Keratinocyte (primary cell): ENCODE data around the gene LZTFL1. TPM values are rescaled to one million over a fixed set of nuclear protein-coding genes. Genes with fewer than 3 reads are reported as not detected.

ENCODE experiments used
- DNase-seq: peaks from one replicate; pipeline ENCODE4 v3.0.0-alpha.2; 2011; ENCODE audit warnings: low read depth, missing footprints, low spot score
- FAIRE-seq: peaks from 2 replicates; lab custom pipeline; 2011; peaks lifted over from hg19 to GRCh38; lab: Jason Lieb, UNC
- H2AFZ ChIP-seq: 2 replicates; pipeline ENCODE4 v1.6.0; 2012; ENCODE audit warnings: low read length, control low read depth, inconsistent platforms; ENCODE audit not compliant: control insufficient read depth
- H3K27ac ChIP-seq: 2 replicates; pipeline ENCODE4 v1.5.1; 2011; ENCODE audit warnings: low read length; ENCODE audit not compliant: control insufficient read depth, insufficient read depth
- H3K27me3 ChIP-seq: 3 replicates; pipeline ENCODE4 v1.6.0; 2011; ENCODE audit warnings: low read length; ENCODE audit not compliant: control insufficient read depth, insufficient read depth; ENCODE audit errors: extremely low read depth
- H3K36me3 ChIP-seq, 2 experiments: 2 replicates in 1 of 2; 3 replicates in 1 of 2; pipeline ENCODE4 v1.5.1; 2011; ENCODE audit warnings: low read length in 2 of 2, mild to moderate bottlenecking in 1 of 2; ENCODE audit not compliant: control insufficient read depth in 2 of 2, insufficient read depth in 2 of 2; ENCODE audit errors: extremely low read depth in 1 of 2
- H3K4me1 ChIP-seq: 3 replicates; pipeline ENCODE4 v1.5.1; 2011; ENCODE audit warnings: low read length; ENCODE audit not compliant: control insufficient read depth, insufficient read depth; ENCODE audit errors: extremely low read depth
- H3K4me2 ChIP-seq: 3 replicates; pipeline ENCODE4 v1.6.0; 2011; ENCODE audit warnings: low read depth, low read length; ENCODE audit not compliant: control insufficient read depth, insufficient read depth; ENCODE audit errors: extremely low read depth
- H3K4me3 ChIP-seq, 3 experiments: fragments of 200-600 bp in 1 of 3; sonication (generic) in 1 of 3; 2 replicates in 2 of 3; 3 replicates in 1 of 3; pipeline ENCODE4 v1.5.1; 2011 to 2016; ENCODE audit warnings: low read length in 3 of 3, mild to moderate bottlenecking in 3 of 3, control low read depth in 2 of 3, inconsistent platforms in 1 of 3, low read depth in 1 of 3, mixed read lengths in 1 of 3, mixed run types in 1 of 3, moderate library complexity in 1 of 3; ENCODE audit not compliant: control insufficient read depth in 2 of 3, insufficient read depth in 2 of 3; ENCODE audit errors: extremely low read depth in 1 of 3
- H3K79me2 ChIP-seq: 2 replicates; pipeline ENCODE4 v1.6.0; 2012; ENCODE audit warnings: low read length; ENCODE audit not compliant: control insufficient read depth, insufficient read depth
- H3K9ac ChIP-seq: 3 replicates; pipeline ENCODE4 v1.6.0; 2011; ENCODE audit warnings: low read length; ENCODE audit not compliant: control insufficient read depth, insufficient read depth; ENCODE audit errors: extremely low read depth
- H3K9me1 ChIP-seq: 3 replicates; pipeline ENCODE4 v1.6.0; 2011; ENCODE audit warnings: low read length; ENCODE audit not compliant: control insufficient read depth, insufficient read depth; ENCODE audit errors: extremely low read depth
- H3K9me3 ChIP-seq: 2 replicates; pipeline ENCODE4 v1.5.1; 2012; ENCODE audit warnings: low read depth, low read length; ENCODE audit not compliant: control insufficient read depth
- H4K20me1 ChIP-seq: 3 replicates; pipeline ENCODE4 v1.6.0; 2011; ENCODE audit warnings: low read length; ENCODE audit not compliant: control insufficient read depth, insufficient read depth; ENCODE audit errors: extremely low read depth
- EZH2 ChIP-seq: IDR thresholded peaks from one replicate; pipeline ENCODE4 v1.6.1; 2012; ENCODE audit warnings: inconsistent platforms, mild to moderate bottlenecking, low read length, moderate library complexity
- dilution Hi-C: fragments of 300-500 bp; cut with MboI; formaldehyde crosslinking; loops from one replicate; pipeline ENCODE4 v1.7.0; 2020; ENCODE audit warnings: low sequenced_read_pairs; ENCODE audit not compliant: extremely low pct_ligation_motif_present
- polyA plus RNA-seq, 5 experiments: library from polyadenylated mRNA; depleted of rRNA in 3 of 5; stranded (reverse) in 3 of 5; stranded (forward) in 1 of 5; unstranded in 1 of 5; fragments of >200 nt; gene quantifications; 1 replicate in 1 of 5; 2 replicates in 3 of 5; 3 replicates in 1 of 5; pipeline versions ENCODE4 v1.2.1 to v1.2.3, GENCODE V29; 2011 to 2012; ENCODE audit warnings: missing spikeins in 2 of 5, low read depth in 1 of 5, low replicate concordance in 1 of 5
- TF ChIP-seq, protein P1 (sequence below), 3 experiments: IDR thresholded peaks in 1 of 3; conservative IDR thresholded peaks in 1 of 3; optimal IDR thresholded peaks in 1 of 3; 2 replicates in 2 of 3; 3 replicates in 1 of 3; pipeline versions ENCODE3 to v1.5.1; 2011; ENCODE audit warnings: low read length in 3 of 3, mild to moderate bottlenecking in 3 of 3, moderate library complexity in 2 of 3, control low read depth in 1 of 3, inconsistent platforms in 1 of 3; ENCODE audit not compliant: insufficient read depth in 2 of 3; ENCODE audit errors: extremely low read depth in 1 of 3

LZTFL1 gene
- polyA plus RNA-seq, 1 donor (not counting 4 experiments of a cell fraction or from before 2014, with no cell fraction given), result 17.9 TPM

DNA sequence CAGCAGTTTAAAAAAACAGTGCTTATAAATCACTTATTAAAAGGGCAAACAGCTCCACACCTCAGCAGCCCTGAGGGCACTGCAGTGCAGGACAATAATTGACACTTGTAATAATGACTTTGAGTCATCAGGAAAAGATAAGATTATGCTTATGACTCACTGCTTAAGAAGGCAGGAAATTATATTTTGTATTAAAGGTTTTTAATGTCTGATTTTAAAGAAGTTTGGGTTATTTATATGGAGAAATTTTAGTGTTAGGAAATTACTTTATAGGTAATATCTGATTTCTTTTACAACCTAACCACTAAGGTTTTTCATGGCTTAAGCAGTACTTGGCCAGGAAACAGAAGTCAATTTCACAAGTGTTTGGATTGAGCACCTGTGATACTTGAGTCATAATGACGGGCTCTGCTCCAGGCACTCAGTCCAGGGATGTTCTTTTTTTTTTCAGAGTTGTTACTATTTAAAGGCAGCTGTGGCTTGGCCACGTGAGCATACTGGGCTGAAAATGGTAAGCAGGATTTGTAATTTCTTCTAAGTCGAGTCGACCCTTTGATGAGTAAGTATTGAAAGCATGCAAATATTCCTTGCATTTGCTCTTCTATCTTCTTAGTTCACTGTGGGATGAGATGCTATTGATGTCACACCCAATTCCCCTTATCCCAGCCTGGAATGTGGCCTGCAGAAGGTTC lies 23.9 kb downstream of the LZTFL1 start:
- FAIRE-seq, result peak; percentile 93

GRCh38 chr3:45816544-45816943 lies 25.4 kb downstream of the LZTFL1 start:
- no peaks in the 10 kb centered on the region for H3K9me1 ChIP-seq
- no peaks in the 10 kb centered on the region for H3K79me2 ChIP-seq
- peak; percentile 95 for FAIRE-seq
- peaks cover 34% of the 10 kb centered on the region for H3K4me1 ChIP-seq
- H3K27ac ChIP-seq, result no peak overlapping the region
- H3K4me3 ChIP-seq, result no peak overlapping the region
- TF ChIP-seq, protein P1, sequence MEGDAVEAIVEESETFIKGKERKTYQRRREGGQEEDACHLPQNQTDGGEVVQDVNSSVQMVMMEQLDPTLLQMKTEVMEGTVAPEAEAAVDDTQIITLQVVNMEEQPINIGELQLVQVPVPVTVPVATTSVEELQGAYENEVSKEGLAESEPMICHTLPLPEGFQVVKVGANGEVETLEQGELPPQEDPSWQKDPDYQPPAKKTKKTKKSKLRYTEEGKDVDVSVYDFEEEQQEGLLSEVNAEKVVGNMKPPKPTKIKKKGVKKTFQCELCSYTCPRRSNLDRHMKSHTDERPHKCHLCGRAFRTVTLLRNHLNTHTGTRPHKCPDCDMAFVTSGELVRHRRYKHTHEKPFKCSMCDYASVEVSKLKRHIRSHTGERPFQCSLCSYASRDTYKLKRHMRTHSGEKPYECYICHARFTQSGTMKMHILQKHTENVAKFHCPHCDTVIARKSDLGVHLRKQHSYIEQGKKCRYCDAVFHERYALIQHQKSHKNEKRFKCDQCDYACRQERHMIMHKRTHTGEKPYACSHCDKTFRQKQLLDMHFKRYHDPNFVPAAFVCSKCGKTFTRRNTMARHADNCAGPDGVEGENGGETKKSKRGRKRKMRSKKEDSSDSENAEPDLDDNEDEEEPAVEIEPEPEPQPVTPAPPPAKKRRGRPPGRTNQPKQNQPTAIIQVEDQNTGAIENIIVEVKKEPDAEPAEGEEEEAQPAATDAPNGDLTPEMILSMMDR (optimal IDR thresholded peaks at IDR 0.05 in 1 of 3, IDR thresholded peaks at IDR 0.05 in 1 of 3, conservative IDR thresholded peaks at IDR 0.05 in 1 of 3; ENCODE audit: extremely low read depth in 1 of 3, insufficient read depth in 2 of 3, low read length in 3 of 3), result no peak
- TF ChIP-seq EZH2, result no peak
- no peaks in the 10 kb centered on the region for H4K20me1 ChIP-seq
- no peak overlapping the region for H3K9ac ChIP-seq
- dilution Hi-C loops, result no loop called here
- peak; percentile 79 for DNase-seq
- H3K4me2 ChIP-seq, result peak overlapping the region; percentile 52
- H3K27me3 ChIP-seq, result no peaks in the 10 kb centered on the region
- H2AFZ ChIP-seq, result no peak overlapping the region
- H3K36me3 ChIP-seq, result no peaks in the 10 kb centered on the region
- H3K9me3 ChIP-seq, result no peaks in the 10 kb centered on the region

More for the DNA sequence above, 23.9 kb downstream of the LZTFL1 start:
- Histone ChIP-seq H3K9ac (peak overlapping the region; percentile 28), H3K4me2 (peak overlapping the region; percentile 65), H3K27me3 (no peaks in the 10 kb centered on the region), H3K27ac (peak overlapping the region; percentile 77), H3K4me1 (peaks cover 34% of the 10 kb centered on the region), H3K4me3 (peak overlapping the region in 1 of 3 experiments; percentile 21), H3K9me1 (no peaks in the 10 kb centered on the region), H3K79me2 (no peaks in the 10 kb centered on the region), H3K9me3 (no peaks in the 10 kb centered on the region), H3K36me3 (peaks cover 0 to 2% of the 10 kb centered on the region in 2 experiments), H4K20me1 (no peaks in the 10 kb centered on the region), H2AFZ (no peak overlapping the region)
- no peak for TF ChIP-seq EZH2
- TF ChIP-seq, protein P1 (optimal IDR thresholded peaks at IDR 0.05 in 1 of 3, IDR thresholded peaks at IDR 0.05 in 1 of 3, conservative IDR thresholded peaks at IDR 0.05 in 1 of 3; ENCODE audit: extremely low read depth in 1 of 3, insufficient read depth in 2 of 3, low read length in 3 of 3), result no peak
- peak; percentile 95 for DNase-seq
- dilution Hi-C loops, result no loop called here
